HepG2 (cell line): ENCODE results near the gene RABGGTA. TPM values are rescaled to one million over a fixed set of nuclear protein-coding genes. Genes with fewer than 3 reads are reported as not detected.

ENCODE experiments used
- ATAC-seq: fragments of 200-7000 bp; cut with Tn5 transposase; 3 replicates; pipeline ENCODE4 v1.9.1; 2020; ENCODE audit warnings: mild to moderate bottlenecking, moderate library complexity
- BruUV-seq: library from RNA; stranded (reverse); fragments of 400-500 nt; replicated peaks from 2 replicates; lab custom pipeline; 2021; lab: Mats Ljungman, UMichigan
- CTCF ChIA-PET: fragments of 300-600 bp; formaldehyde crosslinking; extraction: SDS; loops from one replicate; lab custom pipeline; 2021; ENCODE audit warnings: low total read pairs, inconsistent platforms, low intra/inter-chr PET ratio; lab: Yijun Ruan, JAX
- POLR2A ChIA-PET: fragments of 350-600 bp; sonication (Branson Sonifier 250); formaldehyde crosslinking; loops from one replicate; lab custom pipeline; 2020; ENCODE audit warnings: antibody characterized with exemption, inconsistent platforms; lab: Yijun Ruan, JAX
- DNase-seq: peaks from one replicate; pipeline ENCODE4 v3.0.0-alpha.2; 2015; ENCODE audit warnings: low spot score
- FAIRE-seq: peaks from 3 replicates; lab custom pipeline; 2011; peaks lifted over from hg19 to GRCh38; lab: Jason Lieb, UNC
- H2AFZ ChIP-seq: one replicate; pipeline ENCODE4 v1.6.1; 2011; ENCODE audit warnings: low read length, inconsistent platforms
- H3K27ac ChIP-seq: fragments of 300-600 bp; 3 replicates; pipeline ENCODE4 v1.8.0; 2011; ENCODE audit warnings: mixed run types, mild to moderate bottlenecking, mixed read lengths, low read length, inconsistent platforms; ENCODE audit not compliant: insufficient read depth; ENCODE audit errors: extremely low read length
- H3K27me3 ChIP-seq, 2 experiments: fragments of 200-600 bp in 1 of 2; 2 replicates in 1 of 2; 3 replicates in 1 of 2; pipeline versions ENCODE4 v1.6.0 to v1.8.0; 2011; ENCODE audit warnings: low read length in 2 of 2, mild to moderate bottlenecking in 2 of 2, moderate library complexity in 2 of 2, inconsistent platforms in 1 of 2; ENCODE audit not compliant: insufficient read depth in 2 of 2, control insufficient read depth in 1 of 2
- H3K36me3 ChIP-seq, 2 experiments: fragments of 200-600 bp in 1 of 2; replicated peaks in 1 of 2; 2 replicates in 1 of 2; 3 replicates in 1 of 2; pipeline versions ENCODE4 v1.5.1 to v1.8.0; 2011; ENCODE audit warnings: low read length in 2 of 2, inconsistent platforms in 1 of 2; ENCODE audit not compliant: insufficient read depth in 2 of 2, control insufficient read depth in 1 of 2
- H3K4me1 ChIP-seq: 2 replicates; pipeline ENCODE4 v1.5.1; 2012; ENCODE audit warnings: low read length, inconsistent platforms; ENCODE audit not compliant: insufficient read depth
- H3K4me2 ChIP-seq: 2 replicates; pipeline ENCODE4 v1.6.0; 2011; ENCODE audit warnings: low read depth, low read length, inconsistent platforms
- H3K4me3 ChIP-seq, 3 experiments: fragments of 200-600 bp in 1 of 3; sonication (generic), shearing (Covaris generic) in 1 of 3; replicated peaks in 1 of 3; 2 replicates each; pipeline ENCODE4 v1.5.1; 2011 to 2016; ENCODE audit warnings: low read length in 3 of 3, inconsistent platforms in 2 of 3, low read depth in 2 of 3, mild to moderate bottlenecking in 2 of 3, control low read depth in 1 of 3, mixed read lengths in 1 of 3; ENCODE audit not compliant: insufficient read depth in 1 of 3
- H3K79me2 ChIP-seq: one replicate; pipeline ENCODE4 v1.6.1; 2011; ENCODE audit warnings: low read length, inconsistent platforms; ENCODE audit not compliant: insufficient read depth
- H3K9ac ChIP-seq: 2 replicates; pipeline ENCODE4 v1.6.0; 2011; ENCODE audit warnings: mild to moderate bottlenecking, low read depth, low read length, inconsistent platforms; ENCODE audit not compliant: insufficient read depth
- H3K9me3 ChIP-seq: 2 replicates; pipeline ENCODE4 v1.5.1; 2012; ENCODE audit warnings: mild to moderate bottlenecking, low read length
- H4K20me1 ChIP-seq: 2 replicates; pipeline ENCODE4 v1.6.0; 2011; ENCODE audit warnings: inconsistent platforms, mild to moderate bottlenecking, low read length, moderate library complexity; ENCODE audit not compliant: insufficient read depth
- CBX5 ChIP-seq: sonication (generic); formaldehyde crosslinking; IDR thresholded peaks from 2 replicates; pipeline ENCODE4 v1.4.0; 2020; ENCODE audit warnings: missing genetic modification reagents, borderline replicate concordance
- ESRRA ChIP-seq: sonication (generic); formaldehyde crosslinking; IDR thresholded peaks from 2 replicates; pipeline ENCODE4 v1.5.1; 2020; ENCODE audit warnings: mild to moderate bottlenecking, low read depth, missing genetic modification reagents
- FUBP1 ChIP-seq: sonication (generic); formaldehyde crosslinking; IDR thresholded peaks from 2 replicates; pipeline ENCODE4 v1.5.1; 2020; ENCODE audit warnings: missing genetic modification reagents, mild to moderate bottlenecking, borderline replicate concordance
- GTF3A ChIP-seq: sonication (generic); formaldehyde crosslinking; conservative IDR thresholded peaks from 2 replicates; pipeline ENCODE4 v1.4.0; 2020; ENCODE audit warnings: mild to moderate bottlenecking, missing genetic modification reagents
- KLF13 ChIP-seq: sonication (generic); formaldehyde crosslinking; IDR thresholded peaks from 2 replicates; pipeline ENCODE4 v1.4.0; 2020; ENCODE audit warnings: mild to moderate bottlenecking, missing genetic modification reagents
- KMT2B ChIP-seq: IDR thresholded peaks from 2 replicates; pipeline ENCODE4 v1.6.1; 2016; ENCODE audit warnings: missing genetic modification reagents, missing compliant biosample characterization
- NFE2L1 ChIP-seq: sonication (generic); formaldehyde crosslinking; IDR thresholded peaks from 2 replicates; pipeline ENCODE4 v1.4.0; 2020; ENCODE audit warnings: missing genetic modification reagents, mild to moderate bottlenecking, borderline replicate concordance
- SUZ12 ChIP-seq: fragments of 150-350 bp; IDR thresholded peaks from 2 replicates; pipeline ENCODE4 v1.6.1; 2014; ENCODE audit warnings: low read depth, low read length
- TBP ChIP-seq: sonication (generic); formaldehyde crosslinking; IDR thresholded peaks from 2 replicates; pipeline ENCODE4 v1.5.0; 2020; ENCODE audit warnings: missing genetic modification reagents
- TFDP2 ChIP-seq: sonication (generic); formaldehyde crosslinking; IDR thresholded peaks from 2 replicates; pipeline ENCODE4 v1.4.0; 2020; ENCODE audit warnings: missing genetic modification reagents
- ZBTB2 ChIP-seq: sonication (generic); formaldehyde crosslinking; IDR thresholded peaks from 2 replicates; pipeline ENCODE4 v1.8.0; 2022; ENCODE audit warnings: low read depth, missing genetic modification reagents
- ZBTB43 ChIP-seq: sonication (generic); formaldehyde crosslinking; conservative IDR thresholded peaks from 2 replicates; pipeline ENCODE4 v1.4.0; 2020; ENCODE audit warnings: missing genetic modification reagents
- ZFP36L2 ChIP-seq: sonication (generic); formaldehyde crosslinking; IDR thresholded peaks from 2 replicates; pipeline ENCODE4 v1.4.0; 2020; ENCODE audit warnings: missing genetic modification reagents
- ZNF670 ChIP-seq: sonication (generic); formaldehyde crosslinking; IDR thresholded peaks from 2 replicates; pipeline ENCODE4 v1.8.0; 2022; ENCODE audit warnings: mild to moderate bottlenecking, missing genetic modification reagents, borderline replicate concordance
- ZNF780A ChIP-seq: sonication (generic); formaldehyde crosslinking; IDR thresholded peaks from 2 replicates; pipeline ENCODE4 v1.8.0; 2022; ENCODE audit warnings: mild to moderate bottlenecking, missing genetic modification reagents, moderate library complexity
- WGBS: methylation state at CpG from one replicate; pipeline ENCODE4 v1.1.6; 2017; ENCODE audit warnings: low lambda C conversion rate; 5-methylcytosine and 5-hydroxymethylcytosine counted together
- in situ Hi-C: cut with HindIII; loops from 2 replicates; pipeline ENCODE4 v1.10.0; 2017; ENCODE audit warnings: low pct_unique_long_range_greater_than_20kb; ENCODE audit not compliant: extremely low pct_ligation_motif_present
- intact Hi-C: fragments of 100-400 bp; cut with micrococcal nuclease; formaldehyde crosslinking; loops from one replicate; pipeline ENCODE4 v1.10.0; 2022; ENCODE audit not compliant: unreplicated experiment
- polyA plus RNA-seq, 8 experiments: library from polyadenylated mRNA; depleted of rRNA in 3 of 8; stranded (reverse) in 7 of 8; unstranded in 1 of 8; fragments of >200 nt; fragmentation: Illumina TruSeq in 4 of 8; extraction: Trizol in 4 of 8; gene quantifications; 2 replicates each; pipeline versions ENCODE4 v1.2.1 to v1.2.3, GENCODE V29; 2011 to 2016; ENCODE audit warnings: low read depth in 4 of 8, missing spikeins in 1 of 8, mixed read lengths in 1 of 8; ENCODE audit not compliant: insufficient read depth in 1 of 8
- total RNA-seq, 5 experiments: library from RNA; depleted of rRNA; stranded (reverse); fragments of >200 nt; fragmentation: Illumina TruSeq; extraction: Trizol; gene quantifications; 2 replicates each; pipeline ENCODE4 v1.2.3, GENCODE V29; 2016; ENCODE audit warnings: low read depth in 1 of 5

RABGGTA gene
- total and polyA plus RNA-seq, 2 of the 13 experiments (the other 11 are each of a cell fraction or from before 2014, with no cell fraction given) = 57.9 to 90.8 TPM

GRCh38 chr14:24308342-24309124, 37.1 kb upstream of the RABGGTA start:
- Histone ChIP-seq H3K4me3 (peak overlapping the region in 2 of 3 experiments; percentile 44 to 73; a peak in 3 of 6 replicates), H3K27ac (peak overlapping the region; percentile 90), H2AFZ (no peak overlapping the region), H3K4me2 (peak overlapping the region; percentile 92), H3K9me3 (no peaks in the 10 kb centered on the region), H3K27me3 (no peaks in the 10 kb centered on the region; a peak in 1 of 5 replicates), H3K79me2 (peaks cover 9% of the 10 kb centered on the region), H3K9ac (peak overlapping the region; percentile 86), H4K20me1 (no peaks in the 10 kb centered on the region), H3K36me3 (peaks cover 31 to 35% of the 10 kb centered on the region in 2 experiments), H3K4me1 (peaks cover 48% of the 10 kb centered on the region)
- no TSS peak for BruUV-seq
- no peak; the same call in 1 of the 3 replicates for ATAC-seq
- ChIA-PET POLR2A (interaction anchor here (0.6 to 24.7 kb wide), 47 partner anchors 8 to 1002 kb away, joined by 3 to 850 read pairs (median 7); partner anchors contain the start of genes BCL2L2, CBLN3, CHMP4A and DCAF11), CTCF (interaction anchor here (1.2 to 3.4 kb wide), 5 partner anchors 8 to 123 kb away, joined by 3 to 45 read pairs (median 7); partner anchors contain the start of genes DHRS1, MDP1, NOP9 and TINF2)
- WGBS = 86% methylated on average over 7 of the region's 7 CpGs
- no peak for DNase-seq
- intact Hi-C loops = loop anchor here (2.0 kb wide), 1 partner anchor 66 kb away; the partner anchor contains the start of gene TINF2
- in situ Hi-C loops = no loop called here
- no peak for FAIRE-seq
- TF ChIP-seq ZFP36L2 (no peak; the same call in 1 of the 2 replicates), TBP (CRISPR knock-in tag) (no peak), SUZ12 (peak; percentile 25; the same call in 1 of the 2 replicates), ZNF670 (CRISPR knock-in tag) (no peak), FUBP1 (CRISPR knock-in tag) (0 out of 2 replicates have a peak, but pooled peaks have one; percentile 33), KLF13 (CRISPR knock-in tag) (no peak; the same call in 1 of the 2 replicates), ZBTB43 (CRISPR knock-in tag) (no peak), ESRRA (CRISPR knock-in tag) (no peak), CBX5 (0 out of 2 replicates have a peak, but pooled peaks have one; percentile 47), ZNF780A (no peak), TFDP2 (CRISPR knock-in tag) (no peak), GTF3A (CRISPR knock-in tag) (peak; percentile 34; the same call in 1 of the 2 replicates), ZBTB2 (no peak), NFE2L1 (CRISPR knock-in tag) (peak; percentile 52; the same call in 1 of the 2 replicates), KMT2B (no peak)
